ENCODE data around the gene NIP7.
"Not testable (repeated sequence)": the region's sequence is repeated elsewhere in the genome, so short reads cannot be mapped to it uniquely, and the experiment has no call there.

The NIP7 gene

GRCh38 chr16:69346683-69347082 is 7.1 kb downstream of the NIP7 start:
- DNase-seq = no peak

- DNase-seq = no peak
Observed at GRCh38 chr16:69348222-69348621, 8.7 kb downstream of the NIP7 start.

GRCh38 chr16:69349536-69349935 is 10.0 kb downstream of the NIP7 start:
- no peak for DNase-seq

GRCh38 chr16:69350536-69351133 is 11.1 kb downstream of the NIP7 start:
- DNase-seq = no peak

GRCh38 chr16:69351309-69352027 is 11.9 kb downstream of the NIP7 start, which contains the start of gene TMED6:
TMED6 (minus strand) TSS chr16:69351786; CDS start chr16:69351753, 33 bp downstream.
- DNase-seq = no peak

- DNase-seq = not testable (repeated sequence)
Observed at GRCh38 chr16:69360070-69360469, 20.5 kb downstream of the NIP7 start.

GRCh38 chr16:69363281-69363717 is 23.7 kb downstream of the NIP7 start:
- no peak for DNase-seq

- DNase-seq = no peak
Observed at GRCh38 chr16:69364088-69364487, 24.5 kb downstream of the NIP7 start.

- DNase-seq = no peak
Observed at GRCh38 chr16:69365901-69366300, 26.3 kb downstream of the NIP7 start.

- DNase-seq = no peak
Observed at GRCh38 chr16:69366431-69366830, 26.9 kb downstream of the NIP7 start.

- no peak for DNase-seq
Observed at GRCh38 chr16:69367980-69368379, 28.4 kb downstream of the NIP7 start.

- no peak for DNase-seq
Observed at GRCh38 chr16:69368866-69369265, 29.3 kb downstream of the NIP7 start.

- no peak for DNase-seq
Observed at GRCh38 chr16:69371564-69371963, 32.0 kb downstream of the NIP7 start.

- no peak for DNase-seq
Observed at GRCh38 chr16:69373019-69373418, 33.4 kb downstream of the NIP7 start.

- no peak for DNase-seq
Observed at GRCh38 chr16:69376393-69377059, 37.0 kb downstream of the NIP7 start.

- no peak for DNase-seq
Observed at GRCh38 chr16:69378036-69378435, 38.5 kb downstream of the NIP7 start.

GRCh38 chr16:69378760-69379159 is 39.2 kb downstream of the NIP7 start:
- DNase-seq = no peak

GRCh38 chr16:69381231-69381630 is 41.7 kb downstream of the NIP7 start:
- DNase-seq = no peak

GRCh38 chr16:69382421-69382820 is 42.8 kb downstream of the NIP7 start:
- no peak for DNase-seq

- no peak for DNase-seq
Observed at GRCh38 chr16:69384974-69385373, 45.4 kb downstream of the NIP7 start.

GRCh38 chr16:69386596-69386995 is 47.0 kb downstream of the NIP7 start:
- no peak for DNase-seq
